ENCODE measurements around the gene FARS2. TPM values are rescaled to one million over a fixed set of nuclear protein-coding genes. Genes with fewer than 3 reads are reported as not detected.

The FARS2 gene
- polyA plus RNA-seq, 1 experiment, result 17.9 TPM

DNA sequence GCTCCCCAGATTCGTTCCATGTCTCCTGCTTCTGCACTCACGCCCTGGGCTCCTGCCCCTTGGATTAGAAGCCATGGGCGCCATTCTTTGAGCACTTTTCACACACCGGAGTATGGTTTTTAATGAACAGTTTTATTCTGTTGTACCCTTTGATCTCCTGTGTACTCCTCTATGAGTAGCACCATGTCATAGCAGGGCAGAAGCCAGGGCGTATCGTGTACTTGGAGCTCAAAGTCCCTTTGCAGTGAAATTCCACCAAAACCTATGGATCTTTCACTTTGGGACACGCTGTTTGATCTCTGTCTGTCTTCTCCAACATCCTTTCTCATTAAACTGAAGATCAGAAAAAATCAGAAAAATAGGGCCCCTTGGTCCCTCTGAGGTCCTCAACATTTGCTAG, 470.1 kb downstream of the FARS2 start:
- H3K4me3 ChIP-seq (ENCODE audit: low read depth, low read length), result no peak overlapping the region
- ChIA-PET CTCF (no interaction called here), POLR2A (no interaction called here)
- H3K27me3 ChIP-seq (ENCODE audit: control insufficient read depth, insufficient read depth, low read length), result no peaks in the 10 kb centered on the region
- no peaks in the 10 kb centered on the region; the same call in 1 of the 2 replicates for H3K36me3 ChIP-seq (ENCODE audit: control insufficient read depth, insufficient read depth, low read length)
- no peak for DNase-seq (ENCODE audit: low read depth)
- TF ChIP-seq CTCF (IDR thresholded peaks at IDR 0.05; ENCODE audit: insufficient read depth, low read depth, low read length), result no peak

DNA sequence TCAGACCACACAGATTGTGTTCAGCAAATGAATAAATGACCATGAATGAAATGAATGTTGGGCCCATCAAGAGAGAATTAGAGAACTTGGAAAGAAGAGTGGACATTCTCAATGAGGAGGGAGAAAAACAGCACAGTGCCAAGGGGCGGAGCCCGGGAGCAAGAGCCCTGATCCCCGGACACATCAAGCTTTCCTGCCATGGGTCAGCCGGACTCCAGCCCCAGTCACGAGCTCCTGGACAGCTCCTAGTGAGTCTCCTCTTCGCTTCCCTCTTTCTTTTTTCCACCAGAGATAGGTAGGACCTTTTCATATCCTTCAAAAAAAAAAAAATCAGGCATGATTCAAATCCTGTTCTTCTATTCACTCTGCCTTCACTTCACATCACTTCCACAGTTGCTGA, 471.2 kb downstream of the FARS2 start:
- Histone ChIP-seq H3K4me3 (ENCODE audit: low read depth, low read length) (no peak overlapping the region), H3K27me3 (ENCODE audit: control insufficient read depth, insufficient read depth, low read length) (no peaks in the 10 kb centered on the region), H3K36me3 (ENCODE audit: control insufficient read depth, insufficient read depth, low read length) (no peaks in the 10 kb centered on the region; the same call in 1 of the 2 replicates)
- POLR2A ChIA-PET, result no interaction called here
- CTCF ChIA-PET, result no interaction called here
- DNase-seq (ENCODE audit: low read depth), result no peak
- no peak for TF ChIP-seq CTCF (IDR thresholded peaks at IDR 0.05; ENCODE audit: insufficient read depth, low read depth, low read length)

GRCh38 chr6:5736016-5736738, 474.9 kb downstream of the FARS2 start:
- no peaks in the 10 kb centered on the region for H3K27me3 ChIP-seq (ENCODE audit: control insufficient read depth, insufficient read depth, low read length)
- H3K36me3 ChIP-seq (ENCODE audit: control insufficient read depth, insufficient read depth, low read length), result no peaks in the 10 kb centered on the region; the same call in 1 of the 2 replicates
- no peak for DNase-seq (ENCODE audit: low read depth)
- ChIA-PET CTCF (no interaction called here), POLR2A (no interaction called here)
- no peak overlapping the region for H3K4me3 ChIP-seq (ENCODE audit: low read depth, low read length)
- no peak for TF ChIP-seq CTCF (IDR thresholded peaks at IDR 0.05; ENCODE audit: insufficient read depth, low read depth, low read length)

DNA sequence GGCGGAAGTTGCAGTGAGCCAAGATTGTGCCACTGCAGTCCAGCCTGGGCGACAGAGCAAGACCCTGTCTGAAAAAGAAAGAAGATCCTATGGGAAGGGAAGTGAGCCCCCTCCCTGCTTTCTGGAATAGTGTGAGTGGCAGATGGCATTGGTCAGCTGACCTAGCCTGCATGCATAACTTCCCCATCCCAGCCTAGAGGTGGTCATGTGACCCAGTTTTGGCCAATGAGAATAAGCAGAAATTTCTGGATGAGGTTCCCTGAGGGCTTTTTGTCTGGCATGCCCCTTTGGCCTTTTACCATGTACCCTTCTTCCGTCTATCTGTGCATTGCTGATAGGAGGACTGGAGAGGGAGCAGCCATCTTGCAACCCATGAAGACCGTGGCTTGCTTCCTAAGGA, 476.1 kb downstream of the FARS2 start:
- DNase-seq (ENCODE audit: low read depth), result no peak
- TF ChIP-seq CTCF (IDR thresholded peaks at IDR 0.05; ENCODE audit: insufficient read depth, low read depth, low read length), result no peak
- H3K27me3 ChIP-seq (ENCODE audit: control insufficient read depth, insufficient read depth, low read length), result no peaks in the 10 kb centered on the region
- H3K36me3 ChIP-seq (ENCODE audit: control insufficient read depth, insufficient read depth, low read length), result no peaks in the 10 kb centered on the region; the same call in 1 of the 2 replicates
- ChIA-PET CTCF (no interaction called here), POLR2A (no interaction called here)
- H3K4me3 ChIP-seq (ENCODE audit: low read depth, low read length), result no peak overlapping the region

GRCh38 chr6:5738211-5738610, 476.9 kb downstream of the FARS2 start:
- POLR2A ChIA-PET, result no interaction called here
- Histone ChIP-seq H3K4me3 (ENCODE audit: low read depth, low read length) (no peak overlapping the region), H3K36me3 (ENCODE audit: control insufficient read depth, insufficient read depth, low read length) (no peaks in the 10 kb centered on the region; the same call in 1 of the 2 replicates), H3K27me3 (ENCODE audit: control insufficient read depth, insufficient read depth, low read length) (no peaks in the 10 kb centered on the region)
- CTCF ChIA-PET, result no interaction called here
- no peak for TF ChIP-seq CTCF (IDR thresholded peaks at IDR 0.05; ENCODE audit: insufficient read depth, low read depth, low read length)
- no peak for DNase-seq (ENCODE audit: low read depth)
